Liver (tissue), 9 donors: ENCODE measurements around the gene ZNF148. TPM values are rescaled to one million over a fixed set of nuclear protein-coding genes. Genes with fewer than 3 reads are reported as not detected.

Experiments
- DNase-seq: peaks from one replicate; pipeline ENCODE4 v3.0.0-alpha.2; 2017; ENCODE audit warnings: low spot score
- H3K27ac ChIP-seq, 2 donors: one replicate each; pipeline ENCODE4 v1.7.0; 2013; ENCODE audit warnings: inconsistent platforms in 2 of 2, low read length in 2 of 2, control low read depth in 1 of 2, low read depth in 1 of 2, mild to moderate bottlenecking in 1 of 2
- H3K27me3 ChIP-seq, 4 donors: one replicate each; pipeline versions ENCODE4 v1.6.1 to v1.7.0; 2013; ENCODE audit warnings: low read length in 3 of 4, inconsistent platforms in 1 of 4, mild to moderate bottlenecking in 1 of 4, moderate library complexity in 1 of 4; ENCODE audit not compliant: control insufficient read depth in 4 of 4, insufficient read depth in 4 of 4
- H3K36me3 ChIP-seq, 4 donors: one replicate each; pipeline versions ENCODE4 v1.6.1 to v1.7.0; 2013; ENCODE audit warnings: low read length in 3 of 4, mild to moderate bottlenecking in 3 of 4, low read depth in 1 of 4, moderate library complexity in 1 of 4; ENCODE audit not compliant: control insufficient read depth in 4 of 4, insufficient read depth in 3 of 4
- H3K4me1 ChIP-seq, 4 donors: one replicate each; pipeline versions ENCODE4 v1.6.1 to v1.7.0; 2013; ENCODE audit warnings: low read length in 3 of 4, mild to moderate bottlenecking in 3 of 4, moderate library complexity in 1 of 4; ENCODE audit not compliant: control insufficient read depth in 4 of 4, insufficient read depth in 4 of 4
- H3K4me3 ChIP-seq, 3 donors: one replicate each; pipeline versions ENCODE4 v1.6.1 to v1.7.0; 2013; ENCODE audit warnings: low read length in 3 of 3, control low read depth in 1 of 3, low read depth in 1 of 3, mild to moderate bottlenecking in 1 of 3
- H3K9ac ChIP-seq, 2 donors: one replicate each; pipeline ENCODE4 v1.7.0; 2013; ENCODE audit warnings: low read length in 2 of 2, mild to moderate bottlenecking in 2 of 2, moderate library complexity in 2 of 2, control low read depth in 1 of 2, low read depth in 1 of 2
- H3K9me3 ChIP-seq, 4 donors: one replicate each; pipeline versions ENCODE4 v1.6.1 to v1.7.0; 2013; ENCODE audit warnings: low read length in 3 of 4; ENCODE audit not compliant: control insufficient read depth in 4 of 4
- EGR1 ChIP-seq, 2 donors: IDR thresholded peaks; 2 replicates each; pipeline ENCODE4 v1.6.1; 2016 to 2018; ENCODE audit warnings: antibody characterized with exemption in 2 of 2, low read depth in 2 of 2
- FOXA1 ChIP-seq: IDR thresholded peaks from 2 replicates; pipeline ENCODE4 v1.6.1; 2016; ENCODE audit warnings: antibody characterized with exemption
- FOXA2 ChIP-seq: IDR thresholded peaks from 2 replicates; pipeline ENCODE4 v1.6.1; 2016; ENCODE audit warnings: antibody characterized with exemption
- GABPA ChIP-seq, 2 donors: IDR thresholded peaks in 1 of 2; conservative IDR thresholded peaks in 1 of 2; 2 replicates each; pipeline ENCODE4 v1.6.1; 2016; ENCODE audit warnings: antibody characterized with exemption in 2 of 2, mild to moderate bottlenecking in 1 of 2, moderate library complexity in 1 of 2
- HNF4A ChIP-seq, 2 donors: conservative IDR thresholded peaks; 2 replicates each; pipeline ENCODE4 v1.6.1; 2016; ENCODE audit warnings: antibody characterized with exemption in 2 of 2, mild to moderate bottlenecking in 2 of 2
- JUND ChIP-seq, 2 donors: IDR thresholded peaks; 2 replicates each; pipeline ENCODE4 v1.6.1; 2016; ENCODE audit warnings: antibody characterized with exemption in 2 of 2
- NR2F2 ChIP-seq: IDR thresholded peaks from 2 replicates; pipeline ENCODE4 v1.6.1; 2016; ENCODE audit warnings: antibody characterized with exemption
- RAD21 ChIP-seq, 2 donors: IDR thresholded peaks; 2 replicates each; pipeline ENCODE4 v1.6.1; 2016; ENCODE audit warnings: antibody characterized with exemption in 2 of 2, mild to moderate bottlenecking in 2 of 2
- RXRA ChIP-seq, 2 donors: IDR thresholded peaks; 2 replicates each; pipeline ENCODE4 v1.6.1; 2017 to 2018; ENCODE audit warnings: antibody characterized with exemption in 2 of 2, mild to moderate bottlenecking in 1 of 2
- SP1 ChIP-seq: IDR thresholded peaks from 2 replicates; pipeline ENCODE4 v1.6.1; 2018; ENCODE audit warnings: antibody characterized with exemption, mild to moderate bottlenecking
- TAF1 ChIP-seq: conservative IDR thresholded peaks from 2 replicates; pipeline ENCODE4 v1.6.1; 2016; ENCODE audit warnings: antibody characterized with exemption, mild to moderate bottlenecking
- WGBS: extraction: QIAGEN DNeasy Blood & Tissue Kit; methylation state at CpG from one replicate; pipeline ENCODE4 v1.1.7; 2013; 5-methylcytosine and 5-hydroxymethylcytosine counted together
- polyA plus RNA-seq, 2 donors: library from polyadenylated mRNA; stranded (reverse) in 1 of 2; unstranded in 1 of 2; fragments of 200-250 nt in 1 of 2; fragments of >200 nt in 1 of 2; fragmentation: Nextera tagmentation in 1 of 2; extraction: Ambion mirVana in 1 of 2; gene quantifications; one replicate each; pipeline versions ENCODE4 v1.2.1 to v1.2.3, GENCODE V29; 2013 to 2015
- total RNA-seq, 2 donors: library from RNA; depleted of rRNA; stranded (reverse); fragments of >200 nt; gene quantifications; one replicate each; pipeline ENCODE4 v1.2.3, GENCODE V29; 2014
- TF ChIP-seq, protein P1 (sequence below): IDR thresholded peaks from 2 replicates; pipeline ENCODE4 v1.6.1; 2016; ENCODE audit warnings: antibody characterized with exemption, mild to moderate bottlenecking
- TF ChIP-seq, protein P2 (sequence below): IDR thresholded peaks from 2 replicates; pipeline ENCODE4 v1.6.1; 2016; ENCODE audit warnings: antibody characterized with exemption
- TF ChIP-seq, protein P3 (sequence below): IDR thresholded peaks from 2 replicates; pipeline ENCODE4 v1.6.1; 2016; ENCODE audit warnings: antibody characterized with exemption
- TF ChIP-seq, protein P4 (sequence below): fragments of 150-350 bp; IDR thresholded peaks from 2 replicates; pipeline ENCODE4 v1.5.1; 2017; ENCODE audit warnings: improper control_type of control experiment, low read depth, low read length; ENCODE audit not compliant: missing input control
- TF ChIP-seq, protein P5 (sequence below): IDR thresholded peaks from 2 replicates; pipeline ENCODE4 v1.6.1; 2016; ENCODE audit warnings: antibody characterized with exemption
- donor health status: healthy.
- donor health status: healthy.
- donor health status: healthy.
- donor health status: healthy.
- donor health status: healthy.

Gene ZNF148
- total and polyA plus RNA-seq, 4 donors = 4.0 to 20.3 (median 17.1) TPM

DNA sequence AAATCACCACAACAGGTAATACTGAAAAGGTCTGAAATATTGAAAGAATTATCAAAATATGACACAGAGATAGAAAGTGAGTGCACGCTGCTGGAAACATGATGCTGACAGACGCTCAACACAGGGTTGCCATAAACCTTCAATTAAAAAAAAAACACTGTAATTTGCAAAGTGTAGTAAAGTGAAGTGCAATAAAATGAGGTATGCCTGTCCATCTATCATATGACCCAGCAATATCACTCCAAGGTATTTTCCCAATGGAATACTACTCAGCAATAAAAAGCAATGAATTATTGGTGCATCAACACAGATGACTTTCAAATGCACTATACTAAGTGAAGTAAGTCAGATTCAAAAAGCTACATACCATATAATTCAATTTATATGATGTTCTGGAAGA lies 115.0 kb downstream of the ZNF148 start:
- Histone ChIP-seq H3K9me3 (no peaks in the 10 kb centered on the region), H3K27me3 (no peaks in the 10 kb centered on the region), H3K9ac (no peak overlapping the region), H3K36me3 (peaks cover 0 to 3% (median 0%) of the 10 kb centered on the region in 4 donors), H3K27ac (no peak overlapping the region), H3K4me1 (peaks cover 0 to 3% (median 0%) of the 10 kb centered on the region in 4 donors), H3K4me3 (no peak overlapping the region)
- TF ChIP-seq FOXA1 (no peak), TAF1 (no peak), NR2F2 (no peak), RXRA (IDR thresholded peaks at IDR 0.05) (no peak), RAD21 (IDR thresholded peaks at IDR 0.05) (no peak), FOXA2 (no peak), GABPA (IDR thresholded peaks at IDR 0.05 in 1 of 2, conservative IDR thresholded peaks at IDR 0.05 in 1 of 2) (no peak)
- TF ChIP-seq, protein P1, sequence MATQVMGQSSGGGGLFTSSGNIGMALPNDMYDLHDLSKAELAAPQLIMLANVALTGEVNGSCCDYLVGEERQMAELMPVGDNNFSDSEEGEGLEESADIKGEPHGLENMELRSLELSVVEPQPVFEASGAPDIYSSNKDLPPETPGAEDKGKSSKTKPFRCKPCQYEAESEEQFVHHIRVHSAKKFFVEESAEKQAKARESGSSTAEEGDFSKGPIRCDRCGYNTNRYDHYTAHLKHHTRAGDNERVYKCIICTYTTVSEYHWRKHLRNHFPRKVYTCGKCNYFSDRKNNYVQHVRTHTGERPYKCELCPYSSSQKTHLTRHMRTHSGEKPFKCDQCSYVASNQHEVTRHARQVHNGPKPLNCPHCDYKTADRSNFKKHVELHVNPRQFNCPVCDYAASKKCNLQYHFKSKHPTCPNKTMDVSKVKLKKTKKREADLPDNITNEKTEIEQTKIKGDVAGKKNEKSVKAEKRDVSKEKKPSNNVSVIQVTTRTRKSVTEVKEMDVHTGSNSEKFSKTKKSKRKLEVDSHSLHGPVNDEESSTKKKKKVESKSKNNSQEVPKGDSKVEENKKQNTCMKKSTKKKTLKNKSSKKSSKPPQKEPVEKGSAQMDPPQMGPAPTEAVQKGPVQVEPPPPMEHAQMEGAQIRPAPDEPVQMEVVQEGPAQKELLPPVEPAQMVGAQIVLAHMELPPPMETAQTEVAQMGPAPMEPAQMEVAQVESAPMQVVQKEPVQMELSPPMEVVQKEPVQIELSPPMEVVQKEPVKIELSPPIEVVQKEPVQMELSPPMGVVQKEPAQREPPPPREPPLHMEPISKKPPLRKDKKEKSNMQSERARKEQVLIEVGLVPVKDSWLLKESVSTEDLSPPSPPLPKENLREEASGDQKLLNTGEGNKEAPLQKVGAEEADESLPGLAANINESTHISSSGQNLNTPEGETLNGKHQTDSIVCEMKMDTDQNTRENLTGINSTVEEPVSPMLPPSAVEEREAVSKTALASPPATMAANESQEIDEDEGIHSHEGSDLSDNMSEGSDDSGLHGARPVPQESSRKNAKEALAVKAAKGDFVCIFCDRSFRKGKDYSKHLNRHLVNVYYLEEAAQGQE = no peak
- TF ChIP-seq, protein P2, sequence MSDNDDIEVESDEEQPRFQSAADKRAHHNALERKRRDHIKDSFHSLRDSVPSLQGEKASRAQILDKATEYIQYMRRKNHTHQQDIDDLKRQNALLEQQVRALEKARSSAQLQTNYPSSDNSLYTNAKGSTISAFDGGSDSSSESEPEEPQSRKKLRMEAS = no peak
- TF ChIP-seq, protein P3, sequence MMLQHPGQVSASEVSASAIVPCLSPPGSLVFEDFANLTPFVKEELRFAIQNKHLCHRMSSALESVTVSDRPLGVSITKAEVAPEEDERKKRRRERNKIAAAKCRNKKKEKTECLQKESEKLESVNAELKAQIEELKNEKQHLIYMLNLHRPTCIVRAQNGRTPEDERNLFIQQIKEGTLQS = no peak
- TF ChIP-seq, protein P4, sequence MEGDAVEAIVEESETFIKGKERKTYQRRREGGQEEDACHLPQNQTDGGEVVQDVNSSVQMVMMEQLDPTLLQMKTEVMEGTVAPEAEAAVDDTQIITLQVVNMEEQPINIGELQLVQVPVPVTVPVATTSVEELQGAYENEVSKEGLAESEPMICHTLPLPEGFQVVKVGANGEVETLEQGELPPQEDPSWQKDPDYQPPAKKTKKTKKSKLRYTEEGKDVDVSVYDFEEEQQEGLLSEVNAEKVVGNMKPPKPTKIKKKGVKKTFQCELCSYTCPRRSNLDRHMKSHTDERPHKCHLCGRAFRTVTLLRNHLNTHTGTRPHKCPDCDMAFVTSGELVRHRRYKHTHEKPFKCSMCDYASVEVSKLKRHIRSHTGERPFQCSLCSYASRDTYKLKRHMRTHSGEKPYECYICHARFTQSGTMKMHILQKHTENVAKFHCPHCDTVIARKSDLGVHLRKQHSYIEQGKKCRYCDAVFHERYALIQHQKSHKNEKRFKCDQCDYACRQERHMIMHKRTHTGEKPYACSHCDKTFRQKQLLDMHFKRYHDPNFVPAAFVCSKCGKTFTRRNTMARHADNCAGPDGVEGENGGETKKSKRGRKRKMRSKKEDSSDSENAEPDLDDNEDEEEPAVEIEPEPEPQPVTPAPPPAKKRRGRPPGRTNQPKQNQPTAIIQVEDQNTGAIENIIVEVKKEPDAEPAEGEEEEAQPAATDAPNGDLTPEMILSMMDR = no peak
- WGBS = 90% methylated on average over 2 of the region's 2 CpGs
- DNase-seq = no peak

DNA sequence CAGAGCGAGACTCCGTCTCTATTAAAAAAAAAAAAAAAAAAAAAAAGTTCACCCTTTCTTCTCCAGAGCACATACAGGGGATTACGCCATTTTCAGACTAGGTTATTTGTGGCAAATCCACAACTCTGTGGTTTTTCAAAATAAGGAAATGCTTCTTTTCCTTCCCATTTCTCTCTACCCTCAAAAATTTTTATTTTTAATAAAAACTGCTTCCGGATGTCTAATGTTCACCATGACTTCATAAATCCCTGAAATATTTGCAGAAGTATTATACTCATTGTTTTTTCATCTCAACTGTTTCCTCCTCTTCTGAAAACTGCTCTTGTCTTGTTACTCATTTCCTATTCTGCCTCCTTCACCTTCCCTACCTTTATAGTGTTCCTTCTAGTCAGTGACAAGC lies 117.6 kb downstream of the ZNF148 start:
- WGBS = 91% methylated on average over 4 of the region's 4 CpGs
- TF ChIP-seq RAD21 (IDR thresholded peaks at IDR 0.05) = no peak
- TF ChIP-seq, protein P1 = no peak
- TF ChIP-seq FOXA2 = no peak
- TF ChIP-seq RXRA (IDR thresholded peaks at IDR 0.05) = no peak
- TF ChIP-seq EGR1 (IDR thresholded peaks at IDR 0.05; ENCODE audit: low read depth in 2 of 2) = no peak
- TF ChIP-seq JUND (IDR thresholded peaks at IDR 0.05) = no peak
- TF ChIP-seq, protein P2 = no peak
- no peak for TF ChIP-seq FOXA1
- TF ChIP-seq, protein P3 = no peak
- no peak for TF ChIP-seq SP1
- TF ChIP-seq, protein P4 = no peak
- no peak for TF ChIP-seq HNF4A (conservative IDR thresholded peaks at IDR 0.05)
- no peak for TF ChIP-seq GABPA (IDR thresholded peaks at IDR 0.05 in 1 of 2, conservative IDR thresholded peaks at IDR 0.05 in 1 of 2)
- no peak for TF ChIP-seq NR2F2
- TF ChIP-seq, protein P5, sequence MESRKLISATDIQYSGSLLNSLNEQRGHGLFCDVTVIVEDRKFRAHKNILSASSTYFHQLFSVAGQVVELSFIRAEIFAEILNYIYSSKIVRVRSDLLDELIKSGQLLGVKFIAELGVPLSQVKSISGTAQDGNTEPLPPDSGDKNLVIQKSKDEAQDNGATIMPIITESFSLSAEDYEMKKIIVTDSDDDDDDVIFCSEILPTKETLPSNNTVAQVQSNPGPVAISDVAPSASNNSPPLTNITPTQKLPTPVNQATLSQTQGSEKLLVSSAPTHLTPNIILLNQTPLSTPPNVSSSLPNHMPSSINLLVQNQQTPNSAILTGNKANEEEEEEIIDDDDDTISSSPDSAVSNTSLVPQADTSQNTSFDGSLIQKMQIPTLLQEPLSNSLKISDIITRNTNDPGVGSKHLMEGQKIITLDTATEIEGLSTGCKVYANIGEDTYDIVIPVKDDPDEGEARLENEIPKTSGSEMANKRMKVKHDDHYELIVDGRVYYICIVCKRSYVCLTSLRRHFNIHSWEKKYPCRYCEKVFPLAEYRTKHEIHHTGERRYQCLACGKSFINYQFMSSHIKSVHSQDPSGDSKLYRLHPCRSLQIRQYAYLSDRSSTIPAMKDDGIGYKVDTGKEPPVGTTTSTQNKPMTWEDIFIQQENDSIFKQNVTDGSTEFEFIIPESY = no peak
- Histone ChIP-seq H3K4me1 (no peaks in the 10 kb centered on the region), H3K4me3 (no peak overlapping the region), H3K27ac (no peak overlapping the region), H3K9me3 (no peaks in the 10 kb centered on the region), H3K9ac (no peak overlapping the region), H3K27me3 (no peaks in the 10 kb centered on the region), H3K36me3 (peaks cover 0 to 6% (median 0%) of the 10 kb centered on the region in 4 donors)
- no peak for DNase-seq
